Endothelial cell (in vitro differentiated cells): ENCODE results near the gene COL15A1. TPM values are rescaled to one million over a fixed set of nuclear protein-coding genes. Genes with fewer than 3 reads are reported as not detected.

Experiments
- DNase-seq: peaks from one replicate; pipeline ENCODE4 v3.0.0; 2021; ENCODE audit warnings: low spot score
- H3K27ac Mint-ChIP-seq: one replicate; pipeline ENCODE4 v1.8.0; 2021; ENCODE audit warnings: mixed read lengths, inconsistent platforms; ENCODE audit not compliant: unreplicated experiment
- H3K27me3 Mint-ChIP-seq: one replicate; pipeline ENCODE4 v1.8.0; 2021; ENCODE audit warnings: mild to moderate bottlenecking, moderate library complexity, mixed read lengths, inconsistent platforms; ENCODE audit not compliant: unreplicated experiment
- H3K36me3 Mint-ChIP-seq: one replicate; pipeline ENCODE4 v1.8.0; 2021; ENCODE audit warnings: mild to moderate bottlenecking, low read depth, mixed read lengths, inconsistent platforms; ENCODE audit not compliant: unreplicated experiment
- H3K4me1 Mint-ChIP-seq: one replicate; pipeline ENCODE4 v1.8.0; 2021; ENCODE audit warnings: mild to moderate bottlenecking, mixed read lengths, inconsistent platforms; ENCODE audit not compliant: unreplicated experiment
- H3K4me3 Mint-ChIP-seq: one replicate; pipeline ENCODE4 v1.8.0; 2021; ENCODE audit warnings: mild to moderate bottlenecking, mixed read lengths, inconsistent platforms; ENCODE audit not compliant: unreplicated experiment
- H3K9me3 Mint-ChIP-seq: one replicate; pipeline ENCODE4 v1.8.0; 2021; ENCODE audit warnings: mixed read lengths, inconsistent platforms; ENCODE audit not compliant: unreplicated experiment
- total RNA-seq: library from RNA; stranded (reverse); fragmentation: NEBNext Ultra II Directional; extraction: Animal tissue kit (Norgen Biotek cat#: 25700); gene quantifications from one replicate; pipeline ENCODE4 v1.2.1, GENCODE V29; 2021; ENCODE audit not compliant: unreplicated experiment
- TF ChIP-seq, protein P1 (sequence below): fragments of 200-600 bp; sonication (generic); IDR thresholded peaks from one replicate; pipeline ENCODE4 v1.5.0; 2021; ENCODE audit warnings: antibody characterized with exemption; ENCODE audit not compliant: unreplicated experiment

COL15A1 gene
- total RNA-seq, 1 donor from 2014 or later = 24.0 TPM

- Mint-ChIP-seq H3K9me3 (no peaks in the 10 kb centered on the region), H3K27me3 (peaks cover 5% of the 10 kb centered on the region), H3K27ac (no peak overlapping the region), H3K36me3 (no peaks in the 10 kb centered on the region), H3K4me1 (peaks cover 14% of the 10 kb centered on the region), H3K4me3 (no peak overlapping the region)
- DNase-seq = no peak
- TF ChIP-seq, protein P1, sequence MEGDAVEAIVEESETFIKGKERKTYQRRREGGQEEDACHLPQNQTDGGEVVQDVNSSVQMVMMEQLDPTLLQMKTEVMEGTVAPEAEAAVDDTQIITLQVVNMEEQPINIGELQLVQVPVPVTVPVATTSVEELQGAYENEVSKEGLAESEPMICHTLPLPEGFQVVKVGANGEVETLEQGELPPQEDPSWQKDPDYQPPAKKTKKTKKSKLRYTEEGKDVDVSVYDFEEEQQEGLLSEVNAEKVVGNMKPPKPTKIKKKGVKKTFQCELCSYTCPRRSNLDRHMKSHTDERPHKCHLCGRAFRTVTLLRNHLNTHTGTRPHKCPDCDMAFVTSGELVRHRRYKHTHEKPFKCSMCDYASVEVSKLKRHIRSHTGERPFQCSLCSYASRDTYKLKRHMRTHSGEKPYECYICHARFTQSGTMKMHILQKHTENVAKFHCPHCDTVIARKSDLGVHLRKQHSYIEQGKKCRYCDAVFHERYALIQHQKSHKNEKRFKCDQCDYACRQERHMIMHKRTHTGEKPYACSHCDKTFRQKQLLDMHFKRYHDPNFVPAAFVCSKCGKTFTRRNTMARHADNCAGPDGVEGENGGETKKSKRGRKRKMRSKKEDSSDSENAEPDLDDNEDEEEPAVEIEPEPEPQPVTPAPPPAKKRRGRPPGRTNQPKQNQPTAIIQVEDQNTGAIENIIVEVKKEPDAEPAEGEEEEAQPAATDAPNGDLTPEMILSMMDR = no peak
These were observed 6.6 kb downstream of the COL15A1 start for GRCh38 chr9:98950262-98950661.

DNA sequence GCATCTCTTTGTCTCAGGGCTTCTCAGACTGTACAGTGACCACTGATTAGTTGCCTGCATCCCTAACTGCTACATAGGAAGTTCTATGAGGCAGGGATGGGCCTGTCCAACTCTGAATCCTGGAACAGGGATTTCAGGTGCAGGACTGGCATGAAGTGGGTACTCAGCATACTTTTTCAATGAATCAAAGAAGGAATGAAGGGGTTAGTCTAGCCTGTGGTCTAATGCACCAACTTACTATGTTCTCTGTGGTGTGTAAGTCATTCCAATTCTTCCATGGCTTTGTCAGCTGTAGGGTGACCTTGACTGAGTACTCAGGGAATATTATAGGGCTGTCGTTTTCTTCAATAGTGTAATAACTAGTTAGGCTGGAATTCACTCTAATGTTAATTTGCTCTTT lies 8.3 kb downstream of the COL15A1 start:
- Mint-ChIP-seq H3K9me3 (peaks cover 6% of the 10 kb centered on the region), H3K27me3 (peaks cover 5% of the 10 kb centered on the region), H3K4me3 (no peak overlapping the region), H3K36me3 (peaks cover 7% of the 10 kb centered on the region), H3K27ac (no peak overlapping the region), H3K4me1 (peaks cover 13% of the 10 kb centered on the region)
- no peak for DNase-seq
- TF ChIP-seq, protein P1 = no peak

GRCh38 chr9:98953581-98954243 lies 10.0 kb downstream of the COL15A1 start:
- peaks cover 22% of the 10 kb centered on the region for H3K36me3 Mint-ChIP-seq

DNA sequence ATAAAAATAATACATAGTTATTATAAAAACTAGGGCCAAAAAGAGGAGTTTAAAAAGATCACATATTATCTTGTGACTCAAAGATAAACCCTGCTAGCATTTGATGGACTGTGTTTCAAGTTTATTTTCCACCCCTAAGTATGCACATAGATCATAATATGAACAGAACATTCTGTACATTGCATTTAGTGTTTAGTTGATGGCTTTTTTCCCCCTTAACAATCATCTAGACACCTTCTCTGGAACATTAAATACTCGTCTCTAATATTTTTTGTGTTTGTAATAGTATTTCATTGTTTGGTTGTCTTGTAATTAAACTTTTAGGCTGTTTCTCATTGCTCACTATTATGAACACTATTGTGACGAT lies 10.5 kb downstream of the COL15A1 start:
- Mint-ChIP-seq H3K27me3 (peaks cover 5% of the 10 kb centered on the region), H3K27ac (no peak overlapping the region), H3K4me1 (peaks cover 13% of the 10 kb centered on the region), H3K4me3 (no peak overlapping the region), H3K36me3 (peaks cover 22% of the 10 kb centered on the region), H3K9me3 (peaks cover 8% of the 10 kb centered on the region)
- DNase-seq = no peak
- TF ChIP-seq, protein P1 = no peak

More at GRCh38 chr9:98953581-98954243, 10.0 kb downstream of the COL15A1 start:
- H3K9me3 Mint-ChIP-seq = peaks cover 8% of the 10 kb centered on the region
- H3K4me3 Mint-ChIP-seq = no peak overlapping the region
- no peak for DNase-seq
- H3K4me1 Mint-ChIP-seq = peaks cover 13% of the 10 kb centered on the region
- peaks cover 5% of the 10 kb centered on the region for H3K27me3 Mint-ChIP-seq
- TF ChIP-seq, protein P1 = no peak
- peak overlapping the region; percentile 58 for H3K27ac Mint-ChIP-seq

GRCh38 chr9:98955259-98955658 lies 11.6 kb downstream of the COL15A1 start:
- DNase-seq = no peak
- peaks cover 8% of the 10 kb centered on the region for H3K9me3 Mint-ChIP-seq
- no peak overlapping the region for H3K27ac Mint-ChIP-seq
- no peak overlapping the region for H3K4me3 Mint-ChIP-seq
- peaks cover 22% of the 10 kb centered on the region for H3K36me3 Mint-ChIP-seq
- peaks cover 5% of the 10 kb centered on the region for H3K27me3 Mint-ChIP-seq
- peaks cover 13% of the 10 kb centered on the region for H3K4me1 Mint-ChIP-seq
- TF ChIP-seq, protein P1 = no peak
